Thyroid gland (tissue), 4 donors: ENCODE measurements around the gene KRTAP12-1. TPM values are rescaled to one million over a fixed set of nuclear protein-coding genes. Genes with fewer than 3 reads are reported as not detected.

Source experiments
- DNase-seq, 2 donors: peaks; one replicate each; pipeline ENCODE4 v3.0.0-alpha.2; 2019
- H3K27ac ChIP-seq, 3 donors: fragments of 200-600 bp; sonication (generic); 1 replicate in 2 of 3; 2 replicates in 1 of 3; pipeline ENCODE4 v1.5.1; 2016 to 2019; ENCODE audit warnings: mild to moderate bottlenecking in 1 of 3, moderate library complexity in 1 of 3
- H3K27me3 ChIP-seq: fragments of 200-600 bp; sonication (generic); one replicate; pipeline ENCODE4 v1.5.1; 2019
- H3K36me3 ChIP-seq, 2 donors: fragments of 200-600 bp; sonication (generic); one replicate each; pipeline ENCODE4 v1.5.1; 2016 to 2019
- H3K4me1 ChIP-seq, 2 donors: fragments of 200-600 bp; sonication (generic); one replicate each; pipeline ENCODE4 v1.5.1; 2017 to 2019
- H3K4me3 ChIP-seq, 3 donors: fragments of 200-600 bp; sonication (generic); replicated peaks in 1 of 3; 1 replicate in 2 of 3; 2 replicates in 1 of 3; pipeline ENCODE4 v1.5.1; 2016; ENCODE audit warnings: mild to moderate bottlenecking in 1 of 3
- H3K9me3 ChIP-seq: fragments of 200-600 bp; sonication (generic); one replicate; pipeline ENCODE4 v1.5.1; 2017
- CTCF ChIP-seq, 6 experiments: fragments of 200-600 bp in 3 of 6; fragments of 450-650 bp in 3 of 6; sonication (generic) in 3 of 6; IDR thresholded peaks; one replicate each; pipeline ENCODE4 v1.5.1; 2016 to 2019; ENCODE audit warnings: antibody characterized with exemption in 6 of 6, mild to moderate bottlenecking in 2 of 6, inconsistent platforms in 1 of 6, moderate library complexity in 1 of 6
- POLR2A ChIP-seq, 2 donors: fragments of 450-650 bp; IDR thresholded peaks; one replicate each; pipeline ENCODE4 v1.6.1; 2017; ENCODE audit warnings: antibody characterized with exemption in 2 of 2, mild to moderate bottlenecking in 2 of 2, moderate library complexity in 1 of 2
- WGBS, 2 donors: methylation state at CpG; one replicate each; pipeline ENCODE4 v1.1.5; 2017; 5-methylcytosine and 5-hydroxymethylcytosine counted together
- intact Hi-C: fragments of 100-400 bp; cut with DNase I; formaldehyde crosslinking; loops from one replicate; pipeline ENCODE4 v1.15.1; 2023
- total RNA-seq, 4 donors: library from RNA; depleted of rRNA; stranded (reverse); fragments of >200 nt; gene quantifications; one replicate each; pipeline ENCODE4 v1.2.3, GENCODE V29; 2016

KRTAP12-1 gene
- total RNA-seq, 4 donors from 2014 or later: 0.78 TPM; not detected in 3

- DNase-seq: no peak
- 24 to 39% methylated on average over 44 to 52 of the region's 54 CpGs for whole genome bisulfite sequencing, 2 donors
- Histone ChIP-seq H3K27ac (no peak overlapping the region), H3K4me1 (peaks cover 4 to 39% of the 10 kb centered on the region in 2 donors), H3K27me3 (peaks cover 9% of the 10 kb centered on the region), H3K36me3 (no peaks in the 10 kb centered on the region), H3K4me3 (no peak overlapping the region), H3K9me3 (no peaks in the 10 kb centered on the region)
- TF ChIP-seq CTCF (IDR thresholded peaks at IDR 0.05): no peak
- TF ChIP-seq POLR2A (IDR thresholded peaks at IDR 0.05): no peak
- intact Hi-C loops: no loop called here
Observed at GRCh38 chr21:44706026-44706705, 24.2 kb upstream of the KRTAP12-1 start.

- no peak for TF ChIP-seq POLR2A (IDR thresholded peaks at IDR 0.05)
- TF ChIP-seq CTCF (IDR thresholded peaks at IDR 0.05): no peak
- Histone ChIP-seq H3K9me3 (no peaks in the 10 kb centered on the region), H3K27ac (no peak overlapping the region), H3K36me3 (no peaks in the 10 kb centered on the region), H3K27me3 (peaks cover 9% of the 10 kb centered on the region), H3K4me3 (no peak overlapping the region), H3K4me1 (peaks cover 0 to 23% of the 10 kb centered on the region in 2 donors)
- no peak for DNase-seq
- WGBS, 2 donors: 35 to 81% methylated on average over 5 to 11 of the region's 13 CpGs
- intact Hi-C loops: no loop called here
Observed at GRCh38 chr21:44704636-44705001, 22.7 kb upstream of the KRTAP12-1 start.

GRCh38 chr21:44703731-44704635 is 22.0 kb upstream of the KRTAP12-1 start:
- H3K36me3 ChIP-seq: no peaks in the 10 kb centered on the region
- TF ChIP-seq CTCF (IDR thresholded peaks at IDR 0.05) (no peak), POLR2A (IDR thresholded peaks at IDR 0.05) (no peak)
- intact Hi-C loops: no loop called here
- no peak overlapping the region for H3K4me3 ChIP-seq
- no peaks in the 10 kb centered on the region for H3K9me3 ChIP-seq
- H3K4me1 ChIP-seq: peaks cover 0 to 17% of the 10 kb centered on the region in 2 donors
- H3K27me3 ChIP-seq: peaks cover 4% of the 10 kb centered on the region
- H3K27ac ChIP-seq: no peak overlapping the region
- no peak for DNase-seq
- 70 to 74% methylated on average over 7 to 13 of the region's 13 CpGs for WGBS, 2 donors

GRCh38 chr21:44702973-44703730 is 21.2 kb upstream of the KRTAP12-1 start:
- H3K27ac ChIP-seq: no peak overlapping the region
- no peak for DNase-seq
- peaks cover 0 to 9% of the 10 kb centered on the region in 2 donors for H3K4me1 ChIP-seq
- intact Hi-C loops: no loop called here
- H3K27me3 ChIP-seq: peaks cover 4% of the 10 kb centered on the region
- H3K4me3 ChIP-seq: no peak overlapping the region
- TF ChIP-seq CTCF (IDR thresholded peaks at IDR 0.05) (no peak), POLR2A (IDR thresholded peaks at IDR 0.05) (no peak)
- 81 to 85% methylated on average over 11 to 14 of the region's 16 CpGs for WGBS, 2 donors
- no peaks in the 10 kb centered on the region for H3K9me3 ChIP-seq
- H3K36me3 ChIP-seq: no peaks in the 10 kb centered on the region
